Loucy (cell line): ENCODE results near the gene OR5B12.

Experiments
- CTCF ChIP-seq: fragments of 200-600 bp; sonication (generic); conservative IDR thresholded peaks from 2 replicates; pipeline ENCODE4 v1.5.1; 2014; ENCODE audit warnings: mild to moderate bottlenecking, antibody characterized with exemption, low read length
- EZH2phosphoT487 ChIP-seq: fragments of 200-600 bp; IDR thresholded peaks from 2 replicates; pipeline ENCODE4 v1.6.1; 2018; ENCODE audit warnings: antibody characterized with exemption, mild to moderate bottlenecking, moderate library complexity, borderline replicate concordance

- TF ChIP-seq CTCF: no peak
- TF ChIP-seq EZH2phosphoT487: no peak
Measured at GRCh38 chr11:58490827-58491226, 48.8 kb upstream of the OR5B12 start.
